ENCODE measurements around the gene GLTP.

GLTP gene

GRCh38 chr12:109842021-109842420 lies 38.3 kb downstream of the GLTP start:
- DNase-seq (ENCODE audit: low read depth) = no peak

GRCh38 chr12:109841356-109841755 lies 39.0 kb downstream of the GLTP start:
- DNase-seq (ENCODE audit: low read depth) = no peak

GRCh38 chr12:109840305-109841074 lies 39.9 kb downstream of the GLTP start:
- no peak for DNase-seq (ENCODE audit: low read depth)

- DNase-seq (ENCODE audit: low read depth) = no peak
These were observed 40.9 kb downstream of the GLTP start for GRCh38 chr12:109839444-109839843.

- DNase-seq (ENCODE audit: low read depth) = no peak
These were observed 43.4 kb downstream of the GLTP start for GRCh38 chr12:109836916-109837315.

GRCh38 chr12:109835827-109836226 lies 44.5 kb downstream of the GLTP start:
- no peak for DNase-seq (ENCODE audit: low read depth)

- DNase-seq (ENCODE audit: low read depth) = no peak
These were observed 46.8 kb downstream of the GLTP start, which contains the start of gene TRPV4 for GRCh38 chr12:109833307-109834189. Gene TRPV4, minus strand, starts transcription at chr12:109833398. Its CDS starts 18,602 bp downstream, at chr12:109814796.

GRCh38 chr12:109832541-109833306 lies 47.6 kb downstream of the GLTP start:
- no peak for DNase-seq (ENCODE audit: low read depth)

- DNase-seq (ENCODE audit: low read depth) = no peak
These were observed 48.4 kb downstream of the GLTP start for GRCh38 chr12:109831929-109832328.

- DNase-seq (ENCODE audit: low read depth) = no peak
These were observed 49.0 kb downstream of the GLTP start for GRCh38 chr12:109831365-109831764.

GRCh38 chr12:109830718-109831117 lies 49.6 kb downstream of the GLTP start:
- DNase-seq (ENCODE audit: low read depth) = no peak

GRCh38 chr12:109830267-109830666 lies 50.1 kb downstream of the GLTP start:
- no peak for DNase-seq (ENCODE audit: low read depth)

GRCh38 chr12:109829667-109830066 lies 50.7 kb downstream of the GLTP start:
- no peak for DNase-seq (ENCODE audit: low read depth)

- DNase-seq (ENCODE audit: low read depth) = no peak
These were observed 51.4 kb downstream of the GLTP start for GRCh38 chr12:109828754-109829511.

- DNase-seq (ENCODE audit: low read depth) = no peak
These were observed 52.5 kb downstream of the GLTP start for GRCh38 chr12:109827566-109828550.

- DNase-seq (ENCODE audit: low read depth) = no peak
These were observed 53.3 kb downstream of the GLTP start for GRCh38 chr12:109827080-109827479.

- DNase-seq (ENCODE audit: low read depth) = no peak
These were observed 55.6 kb downstream of the GLTP start for GRCh38 chr12:109824731-109825130.

GRCh38 chr12:109822951-109823411 lies 57.4 kb downstream of the GLTP start:
- no peak for DNase-seq (ENCODE audit: low read depth)

GRCh38 chr12:109822416-109822815 lies 57.9 kb downstream of the GLTP start:
- no peak for DNase-seq (ENCODE audit: low read depth)

- no peak for DNase-seq (ENCODE audit: low read depth)
These were observed 58.4 kb downstream of the GLTP start for GRCh38 chr12:109821968-109822367.

Measured in activated T-cell treated with anti-CD3 and anti-CD28 coated beads for 24 hours (primary cell).